GM21529 (cell line): Measurements from ENCODE around the gene MEIS1.

Source experiments
- ATAC-seq: cut with Tn5 transposase; IDR thresholded peaks from one replicate; pipeline ENCODE4 v1.9.1; 2021; ENCODE audit not compliant: unreplicated experiment

The MEIS1 gene

DNA sequence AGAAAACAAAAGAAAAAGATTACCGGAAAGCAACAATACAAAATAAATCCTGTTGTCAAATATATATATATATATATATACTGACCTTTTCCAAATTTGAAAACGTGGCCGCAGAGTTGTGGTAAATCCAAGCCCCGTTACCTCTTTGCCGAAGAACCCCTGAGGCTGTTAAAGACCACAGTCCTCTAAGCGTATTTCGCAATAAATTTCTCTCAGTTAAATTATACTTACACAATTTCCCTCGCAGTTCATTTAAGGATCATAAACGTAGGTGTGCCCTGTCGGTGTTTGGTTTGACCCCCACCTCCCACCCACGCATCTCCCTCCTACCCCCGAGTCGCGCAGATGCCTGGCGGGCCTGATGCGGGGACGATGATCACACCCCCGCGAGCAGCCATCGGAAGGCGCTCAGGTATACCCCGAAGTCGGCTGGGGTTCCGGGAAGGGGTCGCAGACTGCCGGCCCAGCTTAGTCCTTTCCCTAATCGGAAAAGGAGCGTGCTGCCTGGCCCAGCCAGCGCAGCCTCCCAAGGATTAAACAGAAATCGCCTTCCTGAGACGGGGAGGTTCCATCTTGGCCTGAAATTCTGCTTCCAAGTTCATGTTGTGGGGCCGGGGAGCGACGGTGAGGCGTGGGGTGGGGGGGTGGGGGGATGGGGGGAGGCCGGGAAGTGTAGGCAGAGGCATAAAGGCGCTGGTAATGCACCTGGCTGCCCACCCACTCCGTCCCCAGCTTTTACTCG, 2.9 kb upstream of the MEIS1 start:
- no peak for ATAC-seq

- no peak for ATAC-seq
Observed at GRCh38 chr2:66432801-66433694, 1.9 kb upstream of the MEIS1 start.

GRCh38 chr2:66433695-66433944, 1.3 kb upstream of the MEIS1 start:
- no peak for ATAC-seq

DNA sequence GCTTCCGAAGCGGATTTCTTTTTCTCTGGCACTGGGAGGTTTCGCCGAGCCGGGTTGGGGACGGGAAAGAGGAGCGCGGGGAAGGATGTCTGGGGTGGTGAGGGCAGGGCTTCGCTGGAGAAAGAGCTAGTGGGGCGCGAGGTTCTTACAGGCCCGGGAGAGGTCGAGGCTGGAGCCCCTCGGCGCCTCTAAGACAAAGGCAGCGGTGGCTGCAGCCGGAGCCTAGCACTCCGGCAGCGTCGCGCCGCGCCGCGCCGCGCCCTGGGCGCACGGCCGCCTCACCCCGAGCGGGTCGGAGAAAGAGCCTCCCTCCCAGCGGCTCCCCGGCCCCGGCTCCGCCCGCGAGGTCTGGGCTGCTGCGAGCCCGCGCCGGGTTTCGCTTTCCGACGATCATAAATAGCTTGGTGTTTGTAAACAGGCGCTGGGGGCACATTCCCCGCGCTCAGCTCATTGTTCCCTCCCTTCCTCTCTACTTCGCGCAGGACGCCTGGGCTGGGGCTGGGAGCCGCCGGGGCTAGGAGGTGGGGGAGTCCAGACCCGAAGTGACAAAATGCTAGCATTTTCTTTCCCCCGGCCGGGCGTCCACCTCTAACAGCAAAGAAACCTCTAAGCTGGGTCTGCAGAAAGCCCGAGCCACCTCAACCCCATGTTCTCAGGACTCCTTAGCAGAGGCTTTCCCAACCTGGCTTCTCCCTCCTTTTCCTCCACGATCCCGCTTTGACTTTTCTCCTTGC, 813 bp upstream of the MEIS1 start:
- no peak for ATAC-seq

DNA sequence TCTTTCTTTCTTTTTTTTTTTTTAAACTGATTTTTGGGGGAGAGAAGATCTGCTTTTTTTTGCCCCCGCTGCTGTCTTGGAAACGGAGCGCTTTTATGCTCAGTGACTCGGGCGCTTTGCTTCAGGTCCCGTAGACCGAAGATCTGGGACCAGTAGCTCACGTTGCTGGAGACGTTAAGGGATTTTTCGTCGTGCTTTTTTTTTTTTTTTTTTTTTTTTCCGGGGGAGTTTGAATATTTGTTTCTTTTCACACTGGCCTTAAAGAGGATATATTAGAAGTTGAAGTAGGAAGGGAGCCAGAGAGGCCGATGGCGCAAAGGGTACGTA, 587 bp downstream of the MEIS1 start:
- no peak for ATAC-seq

DNA sequence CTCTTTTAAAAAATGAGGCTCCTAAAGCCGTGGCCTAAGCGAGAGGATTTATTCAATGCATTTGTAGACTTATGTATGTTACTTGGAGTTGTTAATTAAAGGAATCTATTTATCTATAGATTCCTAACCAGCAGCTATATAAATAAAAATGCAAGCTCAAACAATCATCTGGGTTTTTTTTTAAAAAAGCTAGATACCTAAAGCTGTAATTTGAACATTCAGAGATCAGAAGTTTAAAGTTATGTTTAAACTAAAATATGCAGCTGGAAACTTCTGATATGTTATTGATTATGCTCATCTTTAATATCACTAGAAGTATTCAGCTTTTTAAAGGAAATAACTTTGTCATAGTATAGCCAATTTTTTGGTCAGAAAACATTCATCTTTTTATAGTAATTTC, 1.0 kb downstream of the MEIS1 start:
- ATAC-seq, result no peak

DNA sequence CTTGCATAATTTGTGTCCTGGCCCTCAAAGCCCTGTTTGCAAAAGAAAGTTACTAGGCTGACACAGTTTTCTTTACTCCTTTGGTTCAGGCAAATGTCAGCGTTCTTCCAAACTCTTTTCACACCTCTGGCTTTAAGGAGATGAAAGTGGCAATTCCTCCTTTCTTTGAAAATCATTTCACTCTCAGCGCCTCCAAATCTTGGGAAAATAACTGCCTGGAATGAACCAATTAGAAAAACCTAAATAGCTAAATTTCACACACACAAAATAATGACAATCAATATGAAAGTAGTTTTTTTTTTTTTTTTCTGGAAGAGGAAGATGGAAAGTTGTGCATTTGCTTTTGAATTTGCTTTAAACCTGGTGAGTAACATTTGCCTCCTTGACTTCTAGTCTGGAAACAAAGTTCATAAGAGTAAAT, 1.7 kb downstream of the MEIS1 start:
- ATAC-seq, result no peak

GRCh38 chr2:66437109-66437690, 2.3 kb downstream of the MEIS1 start:
- no peak for ATAC-seq

- no peak for ATAC-seq
Observed at GRCh38 chr2:66437691-66438497, 3.0 kb downstream of the MEIS1 start.

DNA sequence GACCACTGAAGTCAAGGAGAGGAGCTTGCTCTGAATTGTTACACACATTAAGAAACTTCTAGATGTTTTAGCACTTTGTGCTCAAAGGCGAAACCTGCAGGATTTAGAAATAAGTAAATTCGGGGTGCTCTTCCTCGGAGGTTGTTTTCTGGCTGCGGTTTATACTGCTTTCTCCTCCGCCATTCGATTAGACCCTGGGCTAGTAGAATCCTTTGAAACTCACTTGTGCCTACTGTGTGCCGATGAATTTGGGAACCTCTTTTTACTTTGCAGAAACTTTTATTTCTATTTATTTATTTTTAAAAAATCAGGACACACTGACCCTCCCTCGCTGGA, 3.5 kb downstream of the MEIS1 start:
- ATAC-seq, result no peak

GRCh38 chr2:66438891-66439811, 4.2 kb downstream of the MEIS1 start:
- no peak for ATAC-seq

- ATAC-seq, result no peak
Observed at GRCh38 chr2:66439812-66440542, 5.1 kb downstream of the MEIS1 start.

DNA sequence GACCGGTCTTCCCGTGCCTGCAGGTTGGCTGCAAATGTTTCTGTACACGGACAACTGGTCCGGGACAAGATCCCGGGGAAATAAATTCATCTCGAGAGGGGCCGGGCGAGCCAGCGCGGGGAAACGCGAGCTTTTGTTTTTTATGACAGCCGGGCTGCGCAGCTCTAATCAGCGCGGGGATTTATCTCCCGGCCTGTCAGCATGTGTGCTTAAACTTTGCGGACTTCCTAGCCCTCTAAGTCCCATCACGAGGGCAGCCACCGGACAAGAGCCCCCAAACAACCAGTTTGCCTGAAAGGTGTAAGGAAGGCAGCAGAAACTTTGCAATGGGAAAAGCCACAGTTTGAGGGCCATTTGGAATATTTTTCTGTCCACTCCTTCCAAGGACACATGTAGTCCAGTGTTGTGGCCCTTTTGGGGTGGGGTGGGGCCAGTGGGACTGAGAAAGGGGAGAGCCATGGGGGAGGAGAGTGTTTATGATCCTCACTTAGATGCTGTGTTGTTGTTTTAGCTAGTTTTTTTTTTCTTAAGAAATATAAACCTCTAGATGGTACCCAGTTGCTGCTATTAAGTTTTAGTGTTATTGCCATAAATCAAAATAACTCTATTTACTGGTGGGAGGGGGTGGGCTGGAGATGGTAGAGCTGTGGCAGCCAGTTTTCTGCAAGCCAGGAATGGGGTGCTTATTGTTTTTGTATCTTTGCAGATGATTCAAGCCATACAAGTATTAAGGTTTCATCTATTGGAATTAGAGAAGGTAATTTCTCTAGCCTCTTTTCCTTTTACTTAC, 6.0 kb downstream of the MEIS1 start:
- ATAC-seq, result no peak

GRCh38 chr2:66441581-66442320, 6.8 kb downstream of the MEIS1 start:
- ATAC-seq, result no peak

GRCh38 chr2:66442516-66443185, 7.7 kb downstream of the MEIS1 start:
- no peak for ATAC-seq

GRCh38 chr2:66443186-66443978, 8.5 kb downstream of the MEIS1 start:
- ATAC-seq, result no peak
